Breast epithelium (tissue), 4 donors: ENCODE data around the gene CDH4. TPM values are rescaled to one million over a fixed set of nuclear protein-coding genes. Genes with fewer than 3 reads are reported as not detected.

Experiments
- DNase-seq, 2 donors: peaks; one replicate each; pipeline ENCODE4 v3.0.0-alpha.2; 2019; ENCODE audit warnings: low spot score in 2 of 2
- H3K27ac ChIP-seq, 2 donors: fragments of 200-600 bp; sonication (generic) in 1 of 2; one replicate each; pipeline ENCODE4 v1.5.1; 2016 to 2019; ENCODE audit warnings: mild to moderate bottlenecking in 1 of 2
- H3K27me3 ChIP-seq, 2 donors: fragments of 200-600 bp; sonication (generic) in 1 of 2; one replicate each; pipeline versions ENCODE4 v1.5.1 to v1.6.0; 2017 to 2019; ENCODE audit warnings: control low read depth in 1 of 2, mild to moderate bottlenecking in 1 of 2
- H3K36me3 ChIP-seq: fragments of 200-600 bp; one replicate; pipeline ENCODE4 v1.5.1; 2019
- H3K4me1 ChIP-seq, 2 donors: fragments of 200-600 bp; sonication (generic); one replicate each; pipeline ENCODE4 v1.5.1; 2016 to 2019; ENCODE audit warnings: control low read depth in 1 of 2
- H3K4me3 ChIP-seq, 3 donors: fragments of 200-600 bp; sonication (generic); 1 replicate in 2 of 3; 2 replicates in 1 of 3; pipeline ENCODE4 v1.5.1; 2016 to 2019; ENCODE audit warnings: mild to moderate bottlenecking in 3 of 3, moderate library complexity in 2 of 3
- H3K9me3 ChIP-seq, 2 donors: fragments of 200-600 bp; sonication (generic) in 1 of 2; one replicate each; pipeline ENCODE4 v1.5.1; 2016 to 2019; ENCODE audit warnings: control low read depth in 1 of 2
- POLR2A ChIP-seq: fragments of 450-650 bp; IDR thresholded peaks from one replicate; pipeline ENCODE4 v1.6.1; 2016; ENCODE audit warnings: antibody characterized with exemption, mild to moderate bottlenecking, moderate library complexity
- POLR2AphosphoS5 ChIP-seq, 3 donors: sonication (generic); formaldehyde crosslinking; IDR thresholded peaks; one replicate each; pipeline ENCODE4 v1.6.1; 2017; ENCODE audit warnings: antibody characterized with exemption in 3 of 3
- intact Hi-C: fragments of 100-400 bp; cut with DNase I; formaldehyde crosslinking; loops from one replicate; pipeline ENCODE4 v1.15.1; 2023; ENCODE audit warnings: low total_unique reads
- total RNA-seq, 3 donors: library from RNA; depleted of rRNA; stranded (reverse); fragments of >200 nt; gene quantifications; one replicate each; pipeline ENCODE4 v1.1.0, GENCODE V29; 2016
- TF ChIP-seq, protein P1 (sequence below), 3 donors: fragments of 450-650 bp; IDR thresholded peaks; one replicate each; pipeline ENCODE4 v1.5.1; 2016 to 2017; ENCODE audit warnings: antibody characterized with exemption in 3 of 3, mild to moderate bottlenecking in 3 of 3, moderate library complexity in 3 of 3

Gene CDH4
- total RNA-seq, 3 donors from 2014 or later, result under 0.01 TPM; not detected in 2

DNA sequence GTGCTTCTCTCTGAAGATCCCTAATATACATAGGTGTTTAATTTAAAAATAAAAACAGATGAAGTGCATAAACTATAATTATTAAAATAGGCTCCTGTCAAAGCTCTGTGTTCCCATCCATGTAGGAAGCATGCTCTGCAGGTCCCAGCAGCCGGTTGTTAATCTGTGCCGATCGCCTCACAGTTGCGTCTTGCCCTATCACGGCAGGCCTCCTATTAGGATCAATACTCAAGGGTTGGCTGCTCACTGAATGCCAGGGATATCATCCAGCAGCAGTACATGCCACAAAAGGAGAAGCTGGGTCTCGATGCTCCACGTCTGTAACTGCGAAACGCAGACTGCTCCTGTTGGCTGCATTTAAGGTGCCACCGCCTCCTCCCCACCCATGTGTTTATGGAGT lies 369.8 kb downstream of the CDH4 start:
- H3K27me3 ChIP-seq, result peaks cover 0 to 42% of the 10 kb centered on the region in 2 donors
- no peaks in the 10 kb centered on the region for H3K4me1 ChIP-seq
- DNase-seq, result no peak
- intact Hi-C loops, result no loop called here
- no peak overlapping the region for H3K4me3 ChIP-seq
- H3K27ac ChIP-seq, result no peak overlapping the region
- TF ChIP-seq, protein P1, sequence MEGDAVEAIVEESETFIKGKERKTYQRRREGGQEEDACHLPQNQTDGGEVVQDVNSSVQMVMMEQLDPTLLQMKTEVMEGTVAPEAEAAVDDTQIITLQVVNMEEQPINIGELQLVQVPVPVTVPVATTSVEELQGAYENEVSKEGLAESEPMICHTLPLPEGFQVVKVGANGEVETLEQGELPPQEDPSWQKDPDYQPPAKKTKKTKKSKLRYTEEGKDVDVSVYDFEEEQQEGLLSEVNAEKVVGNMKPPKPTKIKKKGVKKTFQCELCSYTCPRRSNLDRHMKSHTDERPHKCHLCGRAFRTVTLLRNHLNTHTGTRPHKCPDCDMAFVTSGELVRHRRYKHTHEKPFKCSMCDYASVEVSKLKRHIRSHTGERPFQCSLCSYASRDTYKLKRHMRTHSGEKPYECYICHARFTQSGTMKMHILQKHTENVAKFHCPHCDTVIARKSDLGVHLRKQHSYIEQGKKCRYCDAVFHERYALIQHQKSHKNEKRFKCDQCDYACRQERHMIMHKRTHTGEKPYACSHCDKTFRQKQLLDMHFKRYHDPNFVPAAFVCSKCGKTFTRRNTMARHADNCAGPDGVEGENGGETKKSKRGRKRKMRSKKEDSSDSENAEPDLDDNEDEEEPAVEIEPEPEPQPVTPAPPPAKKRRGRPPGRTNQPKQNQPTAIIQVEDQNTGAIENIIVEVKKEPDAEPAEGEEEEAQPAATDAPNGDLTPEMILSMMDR (IDR thresholded peaks at IDR 0.05), result no peak
- no peak for TF ChIP-seq POLR2AphosphoS5 (IDR thresholded peaks at IDR 0.05)
- TF ChIP-seq POLR2A, result no peak
- H3K36me3 ChIP-seq, result no peaks in the 10 kb centered on the region
- peaks cover 3 to 8% of the 10 kb centered on the region in 2 donors for H3K9me3 ChIP-seq

DNA sequence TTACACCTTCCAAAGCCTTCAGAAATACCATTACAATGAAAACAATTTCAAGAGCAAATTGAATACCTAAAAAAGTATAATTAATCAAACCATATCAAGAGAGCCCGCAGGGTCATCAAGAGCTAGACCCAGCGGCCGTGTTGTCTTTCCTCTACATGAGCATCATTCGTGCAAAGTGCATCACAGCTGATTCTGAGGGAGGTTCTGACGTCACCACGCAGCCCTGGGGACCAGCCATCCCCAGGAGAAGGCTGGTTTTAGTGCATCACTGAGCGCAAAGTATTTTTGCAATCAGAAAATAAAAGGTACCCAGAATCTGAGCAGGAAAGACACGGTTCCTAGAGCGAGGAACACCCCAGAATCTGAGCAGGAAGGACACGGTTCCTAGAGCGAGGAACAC lies 371.4 kb downstream of the CDH4 start:
- H3K27ac ChIP-seq, result no peak overlapping the region
- H3K4me1 ChIP-seq, result no peaks in the 10 kb centered on the region
- no peaks in the 10 kb centered on the region for H3K36me3 ChIP-seq
- H3K4me3 ChIP-seq, result no peak overlapping the region
- TF ChIP-seq POLR2AphosphoS5 (IDR thresholded peaks at IDR 0.05) (no peak), POLR2A (no peak)
- TF ChIP-seq, protein P1 (IDR thresholded peaks at IDR 0.05), result no peak
- no peaks in the 10 kb centered on the region for H3K9me3 ChIP-seq
- intact Hi-C loops, result no loop called here
- DNase-seq, result no peak
- H3K27me3 ChIP-seq, result peaks cover 0 to 54% of the 10 kb centered on the region in 2 donors

DNA sequence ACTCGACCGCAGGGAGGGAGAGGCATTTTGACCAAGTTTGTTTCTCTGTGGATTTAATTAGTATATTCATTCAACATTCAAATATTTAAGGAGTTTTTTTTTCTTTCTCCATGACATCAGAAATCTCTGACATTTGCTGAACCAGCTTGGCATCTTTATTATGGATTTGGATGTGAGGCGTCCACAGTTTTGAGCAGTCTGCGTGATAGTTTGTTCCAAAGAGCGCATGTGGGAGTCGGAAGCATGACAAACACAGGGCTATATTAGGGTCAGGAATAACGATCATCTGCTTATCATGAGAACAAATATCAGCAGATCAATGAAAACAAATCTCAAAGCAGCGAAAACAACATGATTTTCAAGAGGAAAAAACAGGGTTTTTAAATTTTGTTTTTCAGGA lies 373.2 kb downstream of the CDH4 start:
- H3K27me3 ChIP-seq, result peaks cover 0 to 66% of the 10 kb centered on the region in 2 donors

DNA sequence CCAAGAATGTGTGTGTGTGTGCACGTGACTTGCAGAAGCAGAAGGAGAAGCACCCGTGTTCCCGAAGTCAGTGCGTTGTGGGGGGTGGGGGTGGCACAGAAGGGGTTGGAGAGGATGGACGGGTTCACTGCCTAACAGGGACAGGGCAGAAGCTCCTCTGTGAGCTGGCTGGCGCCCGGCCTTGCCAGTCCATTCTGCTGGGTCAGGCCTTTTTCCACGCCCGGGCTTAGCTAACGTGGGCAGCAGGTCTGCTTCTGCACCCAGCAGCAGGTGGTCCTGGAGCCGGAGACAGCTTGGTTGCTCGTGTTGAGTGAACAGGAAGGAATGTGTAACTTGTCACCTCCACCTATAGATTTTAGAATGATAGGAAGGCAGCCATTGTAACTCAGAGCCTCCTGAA lies 374.4 kb downstream of the CDH4 start:
- Histone ChIP-seq H3K4me1 (no peaks in the 10 kb centered on the region), H3K9me3 (no peaks in the 10 kb centered on the region), H3K27me3 (peaks cover 0 to 69% of the 10 kb centered on the region in 2 donors), H3K27ac (no peak overlapping the region), H3K36me3 (no peaks in the 10 kb centered on the region), H3K4me3 (no peak overlapping the region)
- intact Hi-C loops, result no loop called here
- TF ChIP-seq POLR2AphosphoS5 (IDR thresholded peaks at IDR 0.05), result no peak
- no peak for TF ChIP-seq POLR2A
- TF ChIP-seq, protein P1 (IDR thresholded peaks at IDR 0.05), result no peak
- DNase-seq, result no peak

More for the DNA sequence above, 373.2 kb downstream of the CDH4 start:
- no peak for DNase-seq
- Histone ChIP-seq H3K4me3 (no peak overlapping the region), H3K4me1 (no peaks in the 10 kb centered on the region), H3K9me3 (no peaks in the 10 kb centered on the region), H3K27ac (no peak overlapping the region), H3K36me3 (no peaks in the 10 kb centered on the region)
- intact Hi-C loops, result no loop called here
- TF ChIP-seq, protein P1 (IDR thresholded peaks at IDR 0.05), result no peak
- TF ChIP-seq POLR2A (no peak), POLR2AphosphoS5 (IDR thresholded peaks at IDR 0.05) (no peak)

DNA sequence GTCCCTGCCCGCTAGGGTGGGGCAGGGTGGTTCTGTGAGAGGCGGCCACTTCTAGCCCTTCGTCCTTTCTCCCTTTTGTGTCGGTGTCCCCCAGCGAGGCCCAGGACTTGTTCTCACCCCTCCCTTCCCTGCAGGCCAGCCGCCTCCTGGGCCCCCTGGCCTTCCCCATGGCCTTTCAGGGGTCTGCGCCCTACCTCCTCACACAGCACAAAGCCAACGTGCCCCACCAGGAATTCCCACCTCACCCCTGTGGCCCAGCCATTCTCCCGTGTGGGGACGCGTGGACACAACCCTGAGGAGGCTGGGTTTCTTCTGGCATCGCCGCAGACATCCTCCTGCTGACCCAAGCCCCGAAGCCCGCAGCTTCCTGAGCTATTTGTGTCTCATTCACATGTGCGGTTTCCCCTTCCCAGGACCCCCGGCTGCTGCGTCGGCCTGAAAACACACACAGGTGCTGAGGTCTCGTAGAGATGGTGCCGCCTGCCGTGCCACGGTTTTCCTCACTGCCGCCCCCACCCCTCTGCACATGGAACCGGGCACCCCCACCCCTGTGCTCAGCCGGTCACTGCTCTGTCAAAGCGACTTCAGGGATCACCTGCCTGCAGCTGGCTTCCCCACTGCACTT lies 375.8 kb downstream of the CDH4 start:
- Histone ChIP-seq H3K36me3 (no peaks in the 10 kb centered on the region), H3K9me3 (no peaks in the 10 kb centered on the region), H3K27ac (no peak overlapping the region), H3K27me3 (peaks cover 0 to 65% of the 10 kb centered on the region in 2 donors), H3K4me3 (no peak overlapping the region), H3K4me1 (no peaks in the 10 kb centered on the region)
- TF ChIP-seq, protein P1 (IDR thresholded peaks at IDR 0.05), result no peak
- TF ChIP-seq POLR2A (no peak), POLR2AphosphoS5 (IDR thresholded peaks at IDR 0.05) (no peak)
- intact Hi-C loops, result no loop called here
- DNase-seq, result no peak
